HG03575 (cell line): Measurements from ENCODE around the gene PLCZ1.
"Not testable (repeated sequence)": the region's sequence is repeated elsewhere in the genome, so short reads cannot be mapped to it uniquely, and the experiment has no call there.

Experiments used
- ATAC-seq: cut with Tn5 transposase; IDR thresholded peaks from one replicate; pipeline ENCODE4 v1.9.1; 2021; ENCODE audit not compliant: unreplicated experiment, insufficient number of reproducible peaks, low FRiP score; ENCODE audit errors: extremely low read depth

PLCZ1 gene

DNA sequence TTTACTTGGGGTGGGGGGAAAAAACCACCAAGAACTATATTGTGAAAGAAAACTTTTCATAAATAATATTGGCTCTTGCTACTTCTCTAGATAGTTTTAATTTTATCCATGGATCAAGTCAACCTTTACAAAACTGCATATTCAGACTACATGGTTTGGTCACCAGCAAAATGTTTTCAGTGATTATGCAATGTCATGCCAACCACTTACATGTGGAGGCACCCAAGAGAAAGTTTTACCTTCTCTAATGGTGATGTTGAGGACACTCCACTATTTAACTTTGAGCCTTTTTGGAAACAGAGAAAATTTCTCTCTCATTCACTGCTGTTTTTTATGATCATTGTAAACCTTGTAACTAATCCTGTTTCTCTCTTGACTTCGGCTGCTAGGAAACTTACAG is 21.6 kb downstream of the PLCZ1 start:
- no peak for ATAC-seq

DNA sequence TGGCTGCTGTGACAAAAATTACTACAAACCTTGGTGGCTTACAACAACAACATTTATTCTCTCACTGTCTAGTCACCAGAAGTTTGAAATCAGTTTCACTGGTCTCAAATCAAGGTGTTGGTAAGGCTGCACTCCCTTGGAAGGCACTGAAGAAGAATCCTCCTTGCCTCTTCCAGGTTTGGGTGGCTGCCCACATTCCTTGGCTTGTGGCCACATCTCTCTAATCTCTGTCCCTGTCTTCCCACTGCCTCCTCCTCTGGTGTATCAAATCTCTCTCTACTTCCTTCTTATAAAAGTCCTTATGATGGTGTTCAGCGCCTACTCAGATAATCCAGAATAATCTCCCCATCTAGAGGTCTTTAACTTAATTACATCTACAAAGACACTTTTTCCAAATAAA is 31.0 kb downstream of the PLCZ1 start:
- ATAC-seq: no peak

DNA sequence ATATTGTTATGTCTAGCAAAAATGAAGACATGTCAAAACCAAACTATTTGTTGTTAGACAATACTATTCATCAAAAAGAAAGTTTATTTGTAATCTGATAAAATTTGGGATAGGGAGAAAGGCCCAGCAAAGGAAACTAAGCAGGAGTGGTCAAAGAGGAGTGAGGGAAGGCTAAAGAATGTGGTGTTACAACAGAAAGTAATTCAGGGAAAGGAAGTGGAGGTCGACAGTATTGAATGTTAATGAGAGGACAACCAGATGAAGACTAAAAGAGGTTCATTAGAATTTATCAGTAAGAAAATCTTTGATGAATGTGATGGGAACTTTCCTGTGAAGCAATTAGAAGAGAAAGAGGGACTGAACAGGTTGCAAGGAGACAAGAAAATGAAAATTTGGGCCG is 33.9 kb downstream of the PLCZ1 start:
- ATAC-seq: no peak

DNA sequence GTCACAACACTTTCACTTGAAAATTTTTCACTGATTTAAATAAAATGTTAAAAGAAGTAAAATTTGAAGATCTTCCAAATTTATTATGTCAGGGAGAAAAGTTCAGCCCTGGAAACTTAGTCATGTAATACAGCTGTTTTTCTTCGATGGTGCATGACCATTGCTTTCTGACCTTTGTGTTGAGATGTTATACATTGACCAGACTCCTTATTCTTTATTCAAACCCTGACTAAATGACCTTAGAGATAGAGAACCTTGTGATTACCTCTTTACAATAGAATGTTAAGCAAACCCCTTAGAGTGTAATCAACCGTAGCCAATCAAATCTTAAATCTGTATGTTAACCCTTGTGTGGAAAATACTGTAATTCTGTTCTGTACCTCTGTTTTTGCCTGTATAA is 34.5 kb downstream of the PLCZ1 start:
- no peak for ATAC-seq

DNA sequence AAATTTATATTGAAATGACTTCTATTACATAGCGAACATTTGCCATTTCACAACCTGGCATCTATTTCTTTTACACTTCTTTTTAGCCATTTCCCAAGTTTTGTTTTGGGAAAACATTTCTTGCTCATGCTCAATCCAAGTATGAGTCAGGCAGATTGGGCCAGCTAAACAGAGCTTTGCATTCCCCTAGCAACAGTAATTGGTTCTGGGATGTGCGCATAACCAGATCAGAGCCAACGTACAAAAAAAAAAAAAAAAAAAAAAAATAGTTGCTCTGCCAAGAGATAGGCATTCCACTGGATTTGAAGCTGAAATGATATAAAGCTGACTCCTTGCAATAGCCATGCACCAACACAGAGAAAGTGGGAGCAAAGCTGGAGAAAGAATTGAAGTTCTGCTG is 37.5 kb downstream of the PLCZ1 start:
- ATAC-seq: no peak

DNA sequence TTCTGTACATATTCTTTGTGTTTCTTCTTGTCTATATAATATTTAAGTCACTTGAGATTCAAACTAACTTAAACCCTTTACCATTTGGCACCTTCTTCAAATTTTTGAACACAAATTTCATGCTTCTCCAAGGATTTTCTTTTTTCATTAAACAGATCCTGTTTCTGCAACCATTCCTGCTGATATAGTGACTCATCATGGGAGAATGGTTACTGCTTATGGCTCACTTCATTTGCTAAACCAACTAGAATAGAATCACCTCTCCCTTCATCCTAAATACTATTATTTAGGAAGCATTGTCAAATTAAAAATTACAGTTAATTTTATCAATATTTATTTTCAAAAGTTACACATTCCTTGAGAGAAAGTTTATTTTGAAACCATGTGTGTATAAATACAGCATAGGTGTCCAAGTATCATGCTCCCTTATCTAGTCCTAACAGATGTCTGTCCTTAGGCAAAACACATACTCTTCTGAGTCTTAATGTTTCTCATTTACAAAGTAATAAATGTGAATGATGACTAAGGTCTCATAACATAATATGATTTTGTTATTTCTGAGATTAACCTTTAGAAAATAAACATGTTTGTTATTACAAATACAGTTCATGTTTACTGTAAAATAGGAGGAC is 40.7 kb downstream of the PLCZ1 start:
- no peak for ATAC-seq

DNA sequence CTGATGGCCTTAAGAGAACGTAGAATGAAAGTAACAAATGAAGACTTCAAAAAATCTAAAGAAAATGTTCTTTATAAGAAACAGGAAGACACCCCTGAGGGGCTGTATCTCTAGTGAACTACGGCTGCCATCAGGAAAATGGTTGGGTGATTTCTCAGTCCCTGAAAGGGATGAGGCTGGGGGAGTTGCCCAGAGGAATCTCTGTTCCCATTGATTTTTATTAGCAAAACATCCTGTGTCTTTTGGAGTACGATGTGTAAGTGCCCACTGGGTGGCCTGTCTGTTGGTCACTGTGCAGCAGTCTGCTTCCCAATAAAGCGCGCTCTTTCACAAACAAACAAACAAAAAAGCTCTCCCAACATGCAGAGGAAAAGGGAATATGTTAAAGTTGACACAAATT is 43.8 kb downstream of the PLCZ1 start:
- not testable (repeated sequence) for ATAC-seq

DNA sequence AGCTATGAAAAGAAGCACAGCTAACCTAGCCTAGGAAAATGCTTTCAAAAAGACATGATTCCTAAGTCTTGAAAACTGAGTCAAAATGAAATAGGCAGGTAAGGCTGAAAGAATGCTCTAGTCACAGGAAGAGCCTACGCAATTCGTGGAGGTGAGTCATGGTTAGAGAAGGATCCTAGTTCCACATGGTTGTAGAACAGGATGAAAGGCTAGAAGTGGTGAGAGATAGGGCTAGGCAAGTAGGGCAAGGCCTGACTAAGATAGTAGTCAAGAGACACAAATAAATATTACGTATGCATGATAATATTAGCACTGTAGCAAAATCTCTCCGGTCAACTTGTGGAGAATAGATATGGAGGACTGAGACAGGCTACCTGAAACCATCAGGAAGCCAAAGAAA is 47.2 kb downstream of the PLCZ1 start:
- ATAC-seq: no peak

DNA sequence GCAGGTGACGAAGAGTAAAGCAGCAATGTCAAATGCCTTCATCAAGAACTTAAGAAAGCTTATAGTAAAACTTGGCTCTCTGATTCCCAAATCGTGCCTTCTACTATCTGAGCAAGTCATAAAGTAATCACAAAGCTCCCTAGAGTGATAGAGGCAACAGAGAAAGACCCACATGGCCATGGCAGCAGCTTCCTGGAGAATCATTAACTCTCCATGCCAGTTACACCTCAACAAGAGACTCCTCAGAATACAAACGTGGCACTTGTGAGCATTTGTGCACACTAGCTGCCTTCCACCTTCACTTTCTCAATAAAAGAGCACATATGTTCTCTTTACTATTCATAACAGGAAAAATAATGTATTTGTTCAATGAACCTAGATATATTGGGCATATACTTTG is 48.0 kb downstream of the PLCZ1 start:
- ATAC-seq: no peak

DNA sequence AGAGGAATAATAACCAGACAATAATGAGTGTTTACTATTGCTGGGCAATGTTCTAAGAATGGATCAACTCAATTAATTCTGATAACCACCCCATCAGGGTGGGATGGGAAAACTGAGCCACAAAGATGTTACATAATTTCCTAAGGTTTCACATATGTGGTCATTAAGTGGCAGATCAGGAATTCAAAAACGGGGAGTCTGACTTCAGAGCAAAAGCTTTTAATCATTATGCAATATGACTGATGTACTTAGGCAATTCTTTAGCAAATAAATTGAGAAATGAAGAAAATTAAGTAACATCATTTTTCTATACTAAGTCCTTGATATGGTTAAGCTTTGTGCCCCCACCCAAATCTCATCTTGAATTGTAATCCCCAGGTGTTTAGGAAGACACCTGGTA is 53.4 kb downstream of the PLCZ1 start:
- ATAC-seq: no peak

DNA sequence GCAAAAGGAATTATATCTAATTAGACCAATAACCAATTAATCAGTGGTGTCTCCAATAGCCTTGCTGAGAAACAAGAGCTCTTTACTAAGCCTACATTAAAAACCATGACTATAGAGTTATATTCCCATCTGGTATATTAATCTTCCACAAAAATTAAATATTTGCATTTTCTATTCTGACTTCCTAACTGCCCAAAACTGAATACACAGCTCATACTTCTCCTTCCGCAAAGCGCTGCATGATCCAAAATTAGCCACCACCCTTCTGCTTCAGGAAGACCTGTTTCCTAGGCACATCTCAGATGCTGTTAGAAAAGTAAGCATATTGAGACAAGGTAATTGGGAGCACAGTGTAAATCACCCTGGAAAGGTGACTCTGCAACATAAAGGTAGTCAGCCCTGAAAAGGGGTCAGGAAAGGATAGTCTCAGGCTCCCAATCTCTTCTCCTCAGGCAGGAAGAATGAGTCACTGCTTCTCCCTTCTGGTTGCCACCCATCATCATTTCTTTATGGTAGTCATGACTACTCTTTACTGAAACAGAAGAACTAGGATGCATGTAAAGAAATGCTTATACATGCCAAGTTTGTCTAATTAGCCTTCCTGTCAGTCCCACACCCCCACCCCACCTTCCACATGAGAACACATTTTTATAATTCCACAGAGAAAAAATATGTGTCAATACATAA is 54.3 kb downstream of the PLCZ1 start:
- no peak for ATAC-seq

DNA sequence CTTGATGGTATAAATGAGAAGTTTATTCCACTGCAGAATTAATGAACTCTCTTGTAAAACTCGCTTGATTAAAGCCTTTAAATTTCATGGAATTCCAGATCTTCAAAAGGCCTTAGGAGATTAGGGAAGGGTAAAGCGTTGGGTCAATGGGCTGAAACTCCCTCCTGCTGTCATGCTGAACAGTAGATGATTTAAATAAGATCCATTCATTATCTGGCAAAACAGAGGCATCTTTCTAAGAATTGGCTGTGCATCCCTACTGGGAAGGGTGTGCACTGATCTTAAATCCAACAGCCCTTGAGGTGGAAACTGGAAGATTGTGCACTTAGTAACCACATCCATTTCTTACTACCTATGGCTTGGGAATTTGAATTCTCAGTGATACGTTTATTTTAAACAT is 56.0 kb downstream of the PLCZ1 start:
- no peak for ATAC-seq

DNA sequence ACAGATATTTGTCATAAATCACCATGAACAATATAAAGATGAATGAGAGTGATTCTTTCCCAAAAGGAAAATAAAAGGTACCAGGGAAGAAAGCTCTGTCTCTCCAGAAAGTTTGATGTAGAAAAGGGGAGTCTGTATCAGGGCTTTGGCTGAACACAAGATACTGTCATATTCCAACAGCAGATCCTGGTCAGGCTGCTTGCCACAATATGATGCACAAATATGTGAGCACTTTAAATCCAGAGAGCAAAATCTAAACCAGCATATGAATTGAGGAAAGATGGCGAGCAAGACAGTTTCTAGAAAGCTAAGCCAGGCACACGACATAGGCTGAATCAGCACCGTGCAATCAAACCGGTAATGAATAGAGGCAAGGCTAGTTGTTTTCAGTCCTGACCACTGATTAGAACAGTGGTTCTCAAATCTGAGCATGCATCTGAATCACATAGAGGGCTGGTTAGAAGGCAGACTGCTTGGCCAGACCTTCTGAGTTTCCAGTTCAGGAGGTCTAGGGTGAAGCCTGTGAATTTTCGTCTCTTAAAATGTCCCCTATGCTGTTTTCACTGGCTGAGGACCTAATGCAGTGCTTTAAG is 60.7 kb downstream of the PLCZ1 start:
- ATAC-seq: no peak

DNA sequence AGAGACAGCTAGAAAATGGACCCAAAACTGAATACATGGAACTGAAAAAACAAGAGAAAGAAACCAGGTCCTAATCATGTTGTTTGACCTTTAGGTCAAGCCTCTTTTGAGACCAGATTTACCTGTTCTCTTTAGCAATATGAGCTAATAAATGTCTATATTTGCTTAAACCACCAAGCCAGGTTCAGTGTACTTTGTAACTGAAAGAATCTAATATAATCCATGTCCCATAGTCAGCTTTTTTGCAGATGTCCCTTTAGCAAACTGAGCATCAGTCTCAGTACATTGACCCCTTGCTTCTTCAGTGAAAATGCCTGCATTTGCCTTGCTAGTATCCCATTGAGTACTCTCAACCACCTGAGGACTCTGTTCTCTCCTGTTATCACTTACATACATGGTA is 61.7 kb downstream of the PLCZ1 start:
- no peak for ATAC-seq

DNA sequence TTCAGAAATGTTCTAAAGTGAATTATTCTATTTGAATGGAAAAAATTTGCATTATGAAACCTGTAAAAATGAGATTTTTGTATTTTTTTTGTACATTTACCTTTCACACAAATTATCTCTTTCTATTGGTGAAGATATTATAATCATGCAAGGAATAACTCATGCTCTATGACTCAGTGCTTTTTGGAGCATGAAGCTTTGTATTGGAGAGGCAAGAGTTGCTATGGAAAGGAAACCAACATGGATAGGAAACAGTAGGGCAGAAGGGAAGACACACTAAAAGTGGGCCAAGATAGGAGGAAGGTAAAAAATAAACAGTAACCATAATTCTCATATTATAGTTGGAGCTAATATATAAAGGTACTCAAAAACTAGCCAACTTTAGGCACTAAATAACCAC is 79.0 kb downstream of the PLCZ1 start:
- no peak for ATAC-seq

DNA sequence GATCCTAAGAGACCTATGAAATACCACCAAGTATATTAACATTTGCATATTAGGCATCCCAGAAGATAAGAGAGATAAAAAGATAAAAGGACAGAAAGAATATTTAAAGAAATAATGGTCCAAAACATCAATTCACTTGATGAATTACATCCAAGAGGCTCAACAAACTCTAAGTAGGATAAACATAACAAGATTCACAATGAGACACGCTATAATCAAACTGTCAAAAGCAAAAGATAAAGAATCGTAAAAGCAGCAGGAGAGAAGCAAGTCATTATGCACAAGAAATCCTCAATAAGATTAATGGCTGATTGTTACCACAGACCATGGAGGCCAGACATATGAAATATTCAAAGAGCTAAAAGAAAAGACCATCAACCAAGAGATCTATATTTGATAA is 79.6 kb downstream of the PLCZ1 start:
- no peak for ATAC-seq

DNA sequence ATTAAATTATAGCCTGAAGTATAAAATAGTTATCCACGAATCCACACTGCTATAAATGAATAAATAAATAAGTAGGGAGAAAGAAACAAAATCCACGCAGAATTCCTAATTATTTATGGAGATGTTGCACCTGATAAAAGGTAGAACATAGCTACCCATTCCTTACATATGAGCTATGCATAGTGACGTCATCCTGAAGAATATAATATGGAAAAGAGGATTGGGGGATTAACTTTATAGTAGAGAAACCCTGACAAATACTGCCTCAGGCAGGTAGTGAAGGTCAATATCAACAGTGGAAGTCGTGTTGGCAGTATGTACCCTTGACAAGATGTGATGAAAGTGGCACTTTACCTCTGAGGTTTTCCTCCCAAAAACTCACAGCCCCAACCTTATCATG is 82.5 kb downstream of the PLCZ1 start:
- no peak for ATAC-seq

DNA sequence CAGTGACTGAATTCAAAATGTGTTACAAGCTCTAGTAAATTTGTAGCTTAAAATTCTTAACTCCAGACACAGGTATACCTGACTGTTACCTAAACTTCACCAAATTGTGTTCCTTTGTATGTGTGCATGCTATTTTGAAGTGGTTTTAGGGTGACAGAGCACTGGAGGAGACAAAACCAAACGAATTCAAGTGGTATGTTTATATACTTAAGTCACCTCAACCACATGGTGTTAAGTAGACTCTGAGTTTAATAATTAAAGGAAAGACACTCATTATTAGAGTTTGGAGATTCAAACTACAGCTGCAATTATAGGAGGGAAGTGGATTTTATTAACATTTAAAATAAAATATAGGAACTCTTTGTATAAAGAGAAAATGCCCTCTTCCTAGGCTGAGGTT is 84.3 kb downstream of the PLCZ1 start:
- ATAC-seq: no peak

DNA sequence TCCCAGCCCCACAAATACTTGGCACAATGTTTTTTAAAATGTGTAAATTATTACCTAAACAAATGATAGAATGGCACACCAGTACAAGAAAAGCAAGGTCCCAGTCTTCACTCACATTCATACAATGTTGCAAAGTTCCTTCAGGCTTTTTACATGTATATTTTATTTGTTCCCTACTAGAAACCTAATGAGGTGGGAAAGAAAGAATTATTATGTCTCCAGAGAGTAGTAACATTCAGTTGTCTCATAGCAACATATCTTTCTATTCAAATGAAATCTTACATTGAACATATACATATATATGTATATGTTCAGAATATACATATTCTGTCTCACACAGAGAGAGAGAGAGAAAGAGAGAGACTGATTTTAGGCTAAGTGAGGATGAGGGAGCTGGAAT is 85.2 kb downstream of the PLCZ1 start:
- no peak for ATAC-seq

DNA sequence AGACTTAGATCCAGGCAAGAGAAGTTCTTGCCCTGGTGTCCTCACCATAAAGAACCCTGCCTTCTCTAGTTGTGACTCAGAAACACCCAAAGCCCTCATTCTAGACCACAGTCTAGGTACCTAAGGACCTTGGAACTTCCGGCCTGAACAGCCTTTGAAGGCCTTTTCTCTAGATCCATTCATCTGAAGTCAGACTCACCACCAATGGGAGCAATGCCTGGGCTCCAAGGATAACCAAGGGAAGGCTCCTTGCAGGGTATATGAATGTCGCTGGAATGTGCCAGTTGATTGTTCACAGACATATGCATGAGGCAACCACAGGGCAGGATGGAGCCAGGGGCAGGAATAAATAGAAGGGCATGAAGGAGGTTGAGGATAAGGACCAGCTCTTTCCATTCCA is 86.3 kb downstream of the PLCZ1 start:
- no peak for ATAC-seq
